ENCODE measurements around the gene HACD2. TPM values are rescaled to one million over a fixed set of nuclear protein-coding genes. Genes with fewer than 3 reads are reported as not detected.
"Not testable (repeated sequence)": the region's sequence is repeated elsewhere in the genome, so short reads cannot be mapped to it uniquely, and the experiment has no call there.

Gene HACD2
- total and polyA plus RNA-seq, 7 donors: 3.7 to 7.9 (median 5.7) TPM

DNA sequence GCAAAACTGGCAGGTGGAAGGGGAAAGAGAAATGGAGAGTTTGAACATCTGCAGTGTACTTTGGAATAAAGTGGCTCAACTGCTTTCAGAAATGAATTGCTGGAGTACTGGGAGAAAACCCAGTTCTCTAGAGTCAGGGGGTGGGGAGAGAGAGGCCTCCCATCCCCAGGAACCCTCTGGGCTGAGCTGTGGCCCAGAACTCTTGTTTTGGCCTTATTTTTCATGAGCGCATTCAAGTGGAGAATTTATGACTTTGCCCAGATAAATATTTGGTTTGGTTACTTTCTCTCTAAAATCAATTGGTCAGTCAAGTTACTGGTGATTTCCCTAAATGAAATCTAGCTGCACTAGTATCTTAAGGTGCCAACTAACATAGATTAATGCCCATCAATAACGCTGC, 28.7 kb upstream of the HACD2 start:
- intact Hi-C loops (cut with DNase I): no loop called here
- TF ChIP-seq, protein P1, sequence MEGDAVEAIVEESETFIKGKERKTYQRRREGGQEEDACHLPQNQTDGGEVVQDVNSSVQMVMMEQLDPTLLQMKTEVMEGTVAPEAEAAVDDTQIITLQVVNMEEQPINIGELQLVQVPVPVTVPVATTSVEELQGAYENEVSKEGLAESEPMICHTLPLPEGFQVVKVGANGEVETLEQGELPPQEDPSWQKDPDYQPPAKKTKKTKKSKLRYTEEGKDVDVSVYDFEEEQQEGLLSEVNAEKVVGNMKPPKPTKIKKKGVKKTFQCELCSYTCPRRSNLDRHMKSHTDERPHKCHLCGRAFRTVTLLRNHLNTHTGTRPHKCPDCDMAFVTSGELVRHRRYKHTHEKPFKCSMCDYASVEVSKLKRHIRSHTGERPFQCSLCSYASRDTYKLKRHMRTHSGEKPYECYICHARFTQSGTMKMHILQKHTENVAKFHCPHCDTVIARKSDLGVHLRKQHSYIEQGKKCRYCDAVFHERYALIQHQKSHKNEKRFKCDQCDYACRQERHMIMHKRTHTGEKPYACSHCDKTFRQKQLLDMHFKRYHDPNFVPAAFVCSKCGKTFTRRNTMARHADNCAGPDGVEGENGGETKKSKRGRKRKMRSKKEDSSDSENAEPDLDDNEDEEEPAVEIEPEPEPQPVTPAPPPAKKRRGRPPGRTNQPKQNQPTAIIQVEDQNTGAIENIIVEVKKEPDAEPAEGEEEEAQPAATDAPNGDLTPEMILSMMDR (IDR thresholded peaks at IDR 0.05): no peak
- H3K36me3 ChIP-seq (ENCODE audit: insufficient read depth in 1 of 2, low read depth in 1 of 2): peaks cover 0 to 22% of the 10 kb centered on the region in 2 donors
- DNase-seq (no peak), ATAC-seq (no peak)
- H3K27me3 ChIP-seq (ENCODE audit: insufficient read depth in 3 of 3, low read length in 2 of 3): no peaks in the 10 kb centered on the region
- 92 to 97% (median 92%) methylated on average over 2 of the region's 2 CpGs for WGBS, 3 donors
- H3K4me1 ChIP-seq: no peaks in the 10 kb centered on the region
- H3K4me3 ChIP-seq: no peak overlapping the region
- no peaks in the 10 kb centered on the region for H3K9me3 ChIP-seq
- no peak overlapping the region for H3K27ac ChIP-seq

DNA sequence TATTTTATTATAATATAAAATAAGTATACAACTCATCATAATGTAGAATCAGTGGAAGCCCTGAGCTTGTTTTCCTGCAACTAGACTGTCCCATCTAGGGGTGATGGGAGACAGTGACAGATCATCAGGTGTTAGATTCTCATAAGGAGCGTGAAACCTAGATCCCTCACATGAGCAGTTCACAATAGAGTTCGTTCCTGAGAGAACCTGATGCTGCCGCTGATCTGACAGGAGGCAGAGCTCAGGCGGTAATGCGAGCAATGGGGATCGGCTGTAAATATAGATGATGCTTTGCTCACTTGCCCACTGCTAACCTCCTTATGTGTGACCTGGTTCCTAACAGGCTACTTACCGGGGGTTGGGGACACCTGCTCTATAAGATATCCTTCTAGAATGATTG, 26.8 kb upstream of the HACD2 start:
- H3K4me3 ChIP-seq; H3K27ac ChIP-seq; H3K9me3 ChIP-seq; intact Hi-C loops (cut with DNase I); ATAC-seq; H3K27me3 ChIP-seq (ENCODE audit: insufficient read depth in 3 of 3, low read length in 2 of 3); DNase-seq; H3K4me1 ChIP-seq: not testable (repeated sequence)
- WGBS, 3 donors: 96 to 97% (median 97%) methylated on average over 7 of the region's 7 CpGs
- H3K36me3 ChIP-seq (ENCODE audit: insufficient read depth in 1 of 2, low read depth in 1 of 2): peaks cover 0 to 22% of the 10 kb centered on the region in 2 donors

GRCh38 chr3:123611082-123611481, 26.2 kb upstream of the HACD2 start:
- DNase-seq: no peak
- ATAC-seq: no peak
- intact Hi-C loops (cut with DNase I): no loop called here
- Histone ChIP-seq H3K4me1 (no peaks in the 10 kb centered on the region), H3K4me3 (no peak overlapping the region), H3K27ac (no peak overlapping the region), H3K36me3 (ENCODE audit: insufficient read depth in 1 of 2, low read depth in 1 of 2) (peaks cover 0 to 22% of the 10 kb centered on the region in 2 donors), H3K9me3 (no peaks in the 10 kb centered on the region), H3K27me3 (ENCODE audit: insufficient read depth in 3 of 3, low read length in 2 of 3) (no peaks in the 10 kb centered on the region)
- TF ChIP-seq, protein P1 (IDR thresholded peaks at IDR 0.05): no peak

DNA sequence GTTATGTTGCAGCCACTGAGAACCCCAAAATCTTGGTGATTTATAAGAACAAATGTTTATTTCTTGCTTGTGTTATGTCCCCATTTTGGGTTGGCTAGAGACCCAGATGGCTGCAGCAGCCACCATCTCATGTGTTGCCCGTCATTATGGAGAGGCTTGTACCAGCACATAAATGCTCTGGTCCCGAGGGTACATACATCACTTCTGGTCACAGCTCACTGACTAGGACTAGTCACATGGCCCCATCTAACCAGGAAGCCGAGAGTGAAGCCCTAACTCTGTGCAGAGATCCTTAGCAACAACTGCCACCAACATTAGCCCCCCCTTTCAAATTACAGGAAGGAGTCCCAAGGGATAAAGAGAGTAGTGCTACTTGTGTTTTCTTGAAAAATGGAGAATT, 25.5 kb upstream of the HACD2 start:
- no peak for DNase-seq
- intact Hi-C loops (cut with DNase I): no loop called here
- Histone ChIP-seq H3K27me3 (ENCODE audit: insufficient read depth in 3 of 3, low read length in 2 of 3) (no peaks in the 10 kb centered on the region), H3K4me3 (no peak overlapping the region), H3K4me1 (no peaks in the 10 kb centered on the region), H3K36me3 (ENCODE audit: insufficient read depth in 1 of 2, low read depth in 1 of 2) (peaks cover 0 to 22% of the 10 kb centered on the region in 2 donors), H3K9me3 (no peaks in the 10 kb centered on the region), H3K27ac (no peak overlapping the region)
- no peak for ATAC-seq
- 65 to 78% (median 69%) methylated on average over 3 of the region's 3 CpGs for whole genome bisulfite sequencing, 3 donors
- TF ChIP-seq, protein P1 (IDR thresholded peaks at IDR 0.05): no peak

GRCh38 chr3:123609063-123609462, 24.2 kb upstream of the HACD2 start:
- H3K9me3 ChIP-seq: no peaks in the 10 kb centered on the region
- DNase-seq (no peak), ATAC-seq (no peak)
- no peak overlapping the region for H3K4me3 ChIP-seq
- H3K27me3 ChIP-seq (ENCODE audit: insufficient read depth in 3 of 3, low read length in 2 of 3): no peaks in the 10 kb centered on the region
- no peaks in the 10 kb centered on the region for H3K4me1 ChIP-seq
- no peak overlapping the region for H3K27ac ChIP-seq
- H3K36me3 ChIP-seq (ENCODE audit: insufficient read depth in 1 of 2, low read depth in 1 of 2): peaks cover 0 to 16% of the 10 kb centered on the region in 2 donors
- intact Hi-C loops (cut with DNase I): no loop called here
- 89 to 92% (median 90%) methylated on average over 5 of the region's 5 CpGs for WGBS, 3 donors
- TF ChIP-seq, protein P1 (IDR thresholded peaks at IDR 0.05): no peak

All from psoas muscle (tissue), 8 donors.